ENCODE data around the gene RCBTB2.

GRCh38 chr13:48493066-48493765 is 39.7 kb downstream of the RCBTB2 start:
- TF ChIP-seq, protein P1, sequence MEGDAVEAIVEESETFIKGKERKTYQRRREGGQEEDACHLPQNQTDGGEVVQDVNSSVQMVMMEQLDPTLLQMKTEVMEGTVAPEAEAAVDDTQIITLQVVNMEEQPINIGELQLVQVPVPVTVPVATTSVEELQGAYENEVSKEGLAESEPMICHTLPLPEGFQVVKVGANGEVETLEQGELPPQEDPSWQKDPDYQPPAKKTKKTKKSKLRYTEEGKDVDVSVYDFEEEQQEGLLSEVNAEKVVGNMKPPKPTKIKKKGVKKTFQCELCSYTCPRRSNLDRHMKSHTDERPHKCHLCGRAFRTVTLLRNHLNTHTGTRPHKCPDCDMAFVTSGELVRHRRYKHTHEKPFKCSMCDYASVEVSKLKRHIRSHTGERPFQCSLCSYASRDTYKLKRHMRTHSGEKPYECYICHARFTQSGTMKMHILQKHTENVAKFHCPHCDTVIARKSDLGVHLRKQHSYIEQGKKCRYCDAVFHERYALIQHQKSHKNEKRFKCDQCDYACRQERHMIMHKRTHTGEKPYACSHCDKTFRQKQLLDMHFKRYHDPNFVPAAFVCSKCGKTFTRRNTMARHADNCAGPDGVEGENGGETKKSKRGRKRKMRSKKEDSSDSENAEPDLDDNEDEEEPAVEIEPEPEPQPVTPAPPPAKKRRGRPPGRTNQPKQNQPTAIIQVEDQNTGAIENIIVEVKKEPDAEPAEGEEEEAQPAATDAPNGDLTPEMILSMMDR (IDR thresholded peaks at IDR 0.05) = peak in 1 of 4 experiments; percentile 10
- TF ChIP-seq POLR2A (IDR thresholded peaks at IDR 0.05) = no peak
